GM12878 (cell line): ENCODE measurements around the gene CACNG4. TPM values are rescaled to one million over a fixed set of nuclear protein-coding genes. Genes with fewer than 3 reads are reported as not detected.
A peak's percentile ranks its signal among the peaks of the same experiment; 100 is the strongest.

Source experiments
- ASH2L ChIP-seq: fragments of 300-600, 200-600 bp; sonication (generic); IDR thresholded peaks from 2 replicates; pipeline ENCODE4 v1.6.1; 2017; ENCODE audit warnings: low read depth, mild to moderate bottlenecking, borderline replicate concordance
- BACH1 ChIP-seq: fragments of 450-650 bp; IDR thresholded peaks from 2 replicates; pipeline ENCODE4 v1.6.1; 2017; ENCODE audit warnings: mild to moderate bottlenecking, borderline replicate concordance
- CBFB ChIP-seq: IDR thresholded peaks from 2 replicates; pipeline ENCODE4 v1.6.1; 2016; ENCODE audit warnings: antibody characterized with exemption, low read depth
- CHD2 ChIP-seq: IDR thresholded peaks from 2 replicates; pipeline ENCODE4 v1.6.1; 2011; ENCODE audit warnings: low read depth, low read length, improper control_type of control experiment, borderline replicate concordance
- FOXK2 ChIP-seq: fragments of 450-650 bp; IDR thresholded peaks from 2 replicates; pipeline ENCODE4 v1.6.1; 2017; ENCODE audit warnings: mild to moderate bottlenecking, moderate library complexity
- GATAD2B ChIP-seq: fragments of 450-650 bp; conservative IDR thresholded peaks from 2 replicates; pipeline ENCODE4 v1.6.1; 2017; ENCODE audit warnings: low read depth, mild to moderate bottlenecking, moderate library complexity
- HDGF ChIP-seq: fragments of 450-650 bp; IDR thresholded peaks from 2 replicates; pipeline ENCODE4 v1.6.1; 2016; ENCODE audit warnings: antibody characterized with exemption
- MLLT1 ChIP-seq: fragments of 450-650 bp; IDR thresholded peaks from 2 replicates; pipeline ENCODE4 v1.6.1; 2016; ENCODE audit warnings: mild to moderate bottlenecking
- NFIC ChIP-seq: IDR thresholded peaks from 2 replicates; pipeline ENCODE4 v1.6.1; 2012; ENCODE audit warnings: low read depth, mild to moderate bottlenecking, inconsistent platforms, low read length, moderate library complexity
- RAD21 ChIP-seq: IDR thresholded peaks from 2 replicates; pipeline ENCODE4 v1.6.1; 2011; ENCODE audit warnings: mild to moderate bottlenecking, low read depth, low read length, moderate library complexity; ENCODE audit not compliant: insufficient read depth
- RCOR1 ChIP-seq: conservative IDR thresholded peaks from 2 replicates; pipeline ENCODE4 v1.6.1; 2012; ENCODE audit warnings: low read depth, low read length, improper control_type of control experiment
- TAF1 ChIP-seq: IDR thresholded peaks from 2 replicates; pipeline ENCODE4 v1.6.1; 2011; ENCODE audit warnings: mild to moderate bottlenecking, low read depth, low read length, borderline replicate concordance
- TCF3 ChIP-seq: IDR thresholded peaks from 2 replicates; pipeline ENCODE4 v1.6.1; 2012; ENCODE audit warnings: low read depth, mild to moderate bottlenecking, low read length, borderline replicate concordance; ENCODE audit not compliant: insufficient read depth
- ZNF217 ChIP-seq: fragments of 450-650 bp; IDR thresholded peaks from 2 replicates; pipeline ENCODE4 v1.6.1; 2017; ENCODE audit warnings: antibody characterized with exemption, mild to moderate bottlenecking
- polyA plus RNA-seq, 11 experiments: library from polyadenylated mRNA; depleted of rRNA in 4 of 11; unstranded in 6 of 11; stranded (reverse) in 5 of 11; fragments of >200 nt; fragmentation: Nextera tagmentation in 4 of 11; fragmentation: Illumina TruSeq in 1 of 11; extraction: Ambion mirVana in 4 of 11; extraction: Trizol in 1 of 11; gene quantifications; 1 replicate in 1 of 11; 2 replicates in 10 of 11; pipeline versions ENCODE4 v1.2.1 to v1.2.3, GENCODE V29; 2011 to 2016; ENCODE audit warnings: inconsistent platforms in 2 of 11, missing spikeins in 2 of 11, low read depth in 1 of 11
- total RNA-seq, 4 experiments: library from RNA; depleted of rRNA in 3 of 4; stranded (reverse); fragments of >200 nt in 3 of 4; fragmentation: Illumina TruSeq in 1 of 4; extraction: Trizol in 1 of 4; gene quantifications; 2 replicates each; pipeline versions ENCODE4 v1.2.1 to v1.2.3, GENCODE V29; 2013 to 2021
- TF ChIP-seq, protein P1 (sequence below): fragments of 450-650 bp; formaldehyde crosslinking; IDR thresholded peaks from 2 replicates; pipeline ENCODE4 v1.4.0; 2020; ENCODE audit warnings: mild to moderate bottlenecking, moderate library complexity
- TF ChIP-seq, protein P2 (sequence below): fragments of 450-650 bp; IDR thresholded peaks from 2 replicates; pipeline ENCODE4 v1.6.1; 2014; ENCODE audit warnings: mild to moderate bottlenecking
- TF ChIP-seq, protein P3 (sequence below): fragments of 150-350 bp; IDR thresholded peaks from 2 replicates; pipeline ENCODE4 v1.6.1; 2014; ENCODE audit warnings: mild to moderate bottlenecking, low read depth, low read length
- TF ChIP-seq, protein P4 (sequence below): IDR thresholded peaks from 2 replicates; pipeline ENCODE4 v1.6.1; 2012; ENCODE audit warnings: low read depth, low read length, improper control_type of control experiment
- TF ChIP-seq, protein P5 (sequence below), 3 experiments: IDR thresholded peaks in 2 of 3; conservative IDR thresholded peaks in 1 of 3; 2 replicates each; pipeline ENCODE4 v1.5.1; 2011; ENCODE audit warnings: low read depth in 3 of 3, low read length in 3 of 3, mild to moderate bottlenecking in 3 of 3, control low read depth in 2 of 3, moderate library complexity in 2 of 3, inconsistent platforms in 1 of 3, mixed read lengths in 1 of 3; ENCODE audit not compliant: control insufficient read depth in 2 of 3, insufficient read depth in 1 of 3; ENCODE audit errors: extremely low read depth in 1 of 3

CACNG4 gene
- total and polyA plus RNA-seq, 10 of the 15 experiments (the other 5 are each of a cell fraction or from before 2014, with no cell fraction given): 0.08 TPM; not detected in 8

GRCh38 chr17:67082107-67082506 is 117.6 kb downstream of the CACNG4 start (continued):
- TF ChIP-seq, protein P1, sequence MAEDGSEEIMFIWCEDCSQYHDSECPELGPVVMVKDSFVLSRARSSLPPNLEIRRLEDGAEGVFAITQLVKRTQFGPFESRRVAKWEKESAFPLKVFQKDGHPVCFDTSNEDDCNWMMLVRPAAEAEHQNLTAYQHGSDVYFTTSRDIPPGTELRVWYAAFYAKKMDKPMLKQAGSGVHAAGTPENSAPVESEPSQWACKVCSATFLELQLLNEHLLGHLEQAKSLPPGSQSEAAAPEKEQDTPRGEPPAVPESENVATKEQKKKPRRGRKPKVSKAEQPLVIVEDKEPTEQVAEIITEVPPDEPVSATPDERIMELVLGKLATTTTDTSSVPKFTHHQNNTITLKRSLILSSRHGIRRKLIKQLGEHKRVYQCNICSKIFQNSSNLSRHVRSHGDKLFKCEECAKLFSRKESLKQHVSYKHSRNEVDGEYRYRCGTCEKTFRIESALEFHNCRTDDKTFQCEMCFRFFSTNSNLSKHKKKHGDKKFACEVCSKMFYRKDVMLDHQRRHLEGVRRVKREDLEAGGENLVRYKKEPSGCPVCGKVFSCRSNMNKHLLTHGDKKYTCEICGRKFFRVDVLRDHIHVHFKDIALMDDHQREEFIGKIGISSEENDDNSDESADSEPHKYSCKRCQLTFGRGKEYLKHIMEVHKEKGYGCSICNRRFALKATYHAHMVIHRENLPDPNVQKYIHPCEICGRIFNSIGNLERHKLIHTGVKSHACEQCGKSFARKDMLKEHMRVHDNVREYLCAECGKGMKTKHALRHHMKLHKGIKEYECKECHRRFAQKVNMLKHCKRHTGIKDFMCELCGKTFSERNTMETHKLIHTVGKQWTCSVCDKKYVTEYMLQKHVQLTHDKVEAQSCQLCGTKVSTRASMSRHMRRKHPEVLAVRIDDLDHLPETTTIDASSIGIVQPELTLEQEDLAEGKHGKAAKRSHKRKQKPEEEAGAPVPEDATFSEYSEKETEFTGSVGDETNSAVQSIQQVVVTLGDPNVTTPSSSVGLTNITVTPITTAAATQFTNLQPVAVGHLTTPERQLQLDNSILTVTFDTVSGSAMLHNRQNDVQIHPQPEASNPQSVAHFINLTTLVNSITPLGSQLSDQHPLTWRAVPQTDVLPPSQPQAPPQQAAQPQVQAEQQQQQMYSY (CRISPR knock-in tag): no peak
- TF ChIP-seq FOXK2 (no peak), RAD21 (peak; percentile 80), CBFB (peak; percentile 75), HDGF (no peak), ZNF217 (no peak), TCF3 (no peak), TAF1 (no peak), CHD2 (no peak), NFIC (peak; percentile 62; the same call in 1 of the 2 replicates), BACH1 (no peak), GATAD2B (no peak), MLLT1 (peak; percentile 41; the same call in 1 of the 2 replicates), RCOR1 (no peak), ASH2L (no peak)
- TF ChIP-seq, protein P2, sequence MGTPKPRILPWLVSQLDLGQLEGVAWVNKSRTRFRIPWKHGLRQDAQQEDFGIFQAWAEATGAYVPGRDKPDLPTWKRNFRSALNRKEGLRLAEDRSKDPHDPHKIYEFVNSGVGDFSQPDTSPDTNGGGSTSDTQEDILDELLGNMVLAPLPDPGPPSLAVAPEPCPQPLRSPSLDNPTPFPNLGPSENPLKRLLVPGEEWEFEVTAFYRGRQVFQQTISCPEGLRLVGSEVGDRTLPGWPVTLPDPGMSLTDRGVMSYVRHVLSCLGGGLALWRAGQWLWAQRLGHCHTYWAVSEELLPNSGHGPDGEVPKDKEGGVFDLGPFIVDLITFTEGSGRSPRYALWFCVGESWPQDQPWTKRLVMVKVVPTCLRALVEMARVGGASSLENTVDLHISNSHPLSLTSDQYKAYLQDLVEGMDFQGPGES: no peak
- TF ChIP-seq, protein P3, sequence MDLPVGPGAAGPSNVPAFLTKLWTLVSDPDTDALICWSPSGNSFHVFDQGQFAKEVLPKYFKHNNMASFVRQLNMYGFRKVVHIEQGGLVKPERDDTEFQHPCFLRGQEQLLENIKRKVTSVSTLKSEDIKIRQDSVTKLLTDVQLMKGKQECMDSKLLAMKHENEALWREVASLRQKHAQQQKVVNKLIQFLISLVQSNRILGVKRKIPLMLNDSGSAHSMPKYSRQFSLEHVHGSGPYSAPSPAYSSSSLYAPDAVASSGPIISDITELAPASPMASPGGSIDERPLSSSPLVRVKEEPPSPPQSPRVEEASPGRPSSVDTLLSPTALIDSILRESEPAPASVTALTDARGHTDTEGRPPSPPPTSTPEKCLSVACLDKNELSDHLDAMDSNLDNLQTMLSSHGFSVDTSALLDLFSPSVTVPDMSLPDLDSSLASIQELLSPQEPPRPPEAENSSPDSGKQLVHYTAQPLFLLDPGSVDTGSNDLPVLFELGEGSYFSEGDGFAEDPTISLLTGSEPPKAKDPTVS: no peak
- TF ChIP-seq, protein P4, sequence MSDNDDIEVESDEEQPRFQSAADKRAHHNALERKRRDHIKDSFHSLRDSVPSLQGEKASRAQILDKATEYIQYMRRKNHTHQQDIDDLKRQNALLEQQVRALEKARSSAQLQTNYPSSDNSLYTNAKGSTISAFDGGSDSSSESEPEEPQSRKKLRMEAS: no peak
- TF ChIP-seq, protein P5, sequence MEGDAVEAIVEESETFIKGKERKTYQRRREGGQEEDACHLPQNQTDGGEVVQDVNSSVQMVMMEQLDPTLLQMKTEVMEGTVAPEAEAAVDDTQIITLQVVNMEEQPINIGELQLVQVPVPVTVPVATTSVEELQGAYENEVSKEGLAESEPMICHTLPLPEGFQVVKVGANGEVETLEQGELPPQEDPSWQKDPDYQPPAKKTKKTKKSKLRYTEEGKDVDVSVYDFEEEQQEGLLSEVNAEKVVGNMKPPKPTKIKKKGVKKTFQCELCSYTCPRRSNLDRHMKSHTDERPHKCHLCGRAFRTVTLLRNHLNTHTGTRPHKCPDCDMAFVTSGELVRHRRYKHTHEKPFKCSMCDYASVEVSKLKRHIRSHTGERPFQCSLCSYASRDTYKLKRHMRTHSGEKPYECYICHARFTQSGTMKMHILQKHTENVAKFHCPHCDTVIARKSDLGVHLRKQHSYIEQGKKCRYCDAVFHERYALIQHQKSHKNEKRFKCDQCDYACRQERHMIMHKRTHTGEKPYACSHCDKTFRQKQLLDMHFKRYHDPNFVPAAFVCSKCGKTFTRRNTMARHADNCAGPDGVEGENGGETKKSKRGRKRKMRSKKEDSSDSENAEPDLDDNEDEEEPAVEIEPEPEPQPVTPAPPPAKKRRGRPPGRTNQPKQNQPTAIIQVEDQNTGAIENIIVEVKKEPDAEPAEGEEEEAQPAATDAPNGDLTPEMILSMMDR (IDR thresholded peaks at IDR 0.05 in 2 of 3, conservative IDR thresholded peaks at IDR 0.05 in 1 of 3; ENCODE audit: control insufficient read depth in 2 of 3, extremely low read depth in 1 of 3, insufficient read depth in 1 of 3, low read depth in 3 of 3, low read length in 3 of 3): peak; percentile 33 to 51 (median 43); a peak in 5 of 6 replicates
